GM18858 (cell line): ENCODE results near the gene CFAP161.

Source experiments
- ATAC-seq: cut with Tn5 transposase; IDR thresholded peaks from one replicate; pipeline ENCODE4 v1.9.1; 2021; ENCODE audit not compliant: unreplicated experiment

The CFAP161 gene

DNA sequence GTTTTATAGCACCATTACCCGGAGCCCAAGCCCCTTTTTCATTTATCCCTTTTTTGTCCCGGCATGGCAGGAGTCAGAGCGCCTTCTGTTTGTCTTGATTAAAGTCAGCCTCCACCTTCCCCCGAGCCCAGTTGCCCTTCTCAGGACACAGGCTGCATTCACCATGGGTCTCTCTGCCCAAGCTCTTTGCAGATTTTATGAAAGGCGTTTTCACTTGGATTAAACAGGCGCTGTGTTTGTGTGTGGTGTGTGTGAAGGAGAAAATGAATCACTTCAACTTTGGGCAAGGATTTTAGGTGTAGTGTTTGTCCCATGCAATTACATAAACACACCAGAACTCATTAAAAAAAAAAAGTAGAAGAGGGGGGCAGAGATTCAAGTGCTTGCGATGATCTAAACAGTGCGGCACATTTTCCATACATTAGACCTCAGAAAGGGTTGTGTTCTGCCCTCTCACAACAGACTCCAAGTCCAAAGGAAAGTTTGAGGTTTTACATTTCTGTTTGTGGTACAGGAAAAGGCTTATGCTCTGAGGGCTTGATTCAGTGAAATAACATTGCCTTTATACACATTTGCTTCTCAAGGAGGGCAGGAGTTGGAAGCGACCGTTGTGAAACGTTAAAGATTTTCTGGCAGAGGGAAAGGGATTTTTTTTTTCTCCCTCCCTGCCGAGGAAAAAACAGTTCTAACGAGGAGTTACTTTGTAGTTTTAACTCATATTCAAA, 48.1 kb downstream of the CFAP161 start:
- ATAC-seq = no peak

DNA sequence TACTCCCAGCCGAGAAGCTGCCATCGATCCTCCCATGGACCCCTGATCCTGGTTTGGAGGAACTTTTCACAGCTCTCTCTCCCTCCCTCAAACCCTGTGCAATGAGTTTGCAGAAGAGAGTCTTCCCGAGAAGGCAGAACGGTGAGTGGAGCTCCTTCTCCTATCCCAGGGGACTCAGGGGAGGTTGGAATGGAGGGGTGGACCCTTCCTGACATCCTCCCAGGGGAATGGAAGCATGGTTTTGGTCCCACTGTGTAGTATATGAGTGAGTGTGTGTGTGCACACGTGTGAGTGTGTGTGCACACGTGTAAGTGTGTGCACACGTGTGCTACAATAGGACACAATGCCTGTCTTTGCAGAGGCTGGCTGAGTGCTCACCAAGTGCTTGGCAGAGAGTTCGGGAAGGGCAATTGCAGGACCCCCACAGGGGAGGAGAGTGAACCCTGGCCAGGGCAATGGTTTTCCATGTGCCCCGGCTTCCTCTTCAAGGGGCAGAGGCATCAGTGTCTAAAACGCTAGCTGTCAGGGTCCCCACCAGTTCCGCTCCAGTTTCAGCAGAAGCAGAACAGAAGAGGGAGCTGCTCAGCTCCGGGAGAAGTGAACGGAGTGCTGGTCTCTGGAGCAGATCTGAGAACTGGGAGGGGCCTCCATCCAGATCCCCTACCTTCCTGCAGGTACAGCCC, 48.8 kb downstream of the CFAP161 start:
- no peak for ATAC-seq

GRCh38 chr15:81183439-81183775, 49.3 kb downstream of the CFAP161 start:
- ATAC-seq = no peak

GRCh38 chr15:81184188-81184587, 50.1 kb downstream of the CFAP161 start:
- ATAC-seq = no peak

DNA sequence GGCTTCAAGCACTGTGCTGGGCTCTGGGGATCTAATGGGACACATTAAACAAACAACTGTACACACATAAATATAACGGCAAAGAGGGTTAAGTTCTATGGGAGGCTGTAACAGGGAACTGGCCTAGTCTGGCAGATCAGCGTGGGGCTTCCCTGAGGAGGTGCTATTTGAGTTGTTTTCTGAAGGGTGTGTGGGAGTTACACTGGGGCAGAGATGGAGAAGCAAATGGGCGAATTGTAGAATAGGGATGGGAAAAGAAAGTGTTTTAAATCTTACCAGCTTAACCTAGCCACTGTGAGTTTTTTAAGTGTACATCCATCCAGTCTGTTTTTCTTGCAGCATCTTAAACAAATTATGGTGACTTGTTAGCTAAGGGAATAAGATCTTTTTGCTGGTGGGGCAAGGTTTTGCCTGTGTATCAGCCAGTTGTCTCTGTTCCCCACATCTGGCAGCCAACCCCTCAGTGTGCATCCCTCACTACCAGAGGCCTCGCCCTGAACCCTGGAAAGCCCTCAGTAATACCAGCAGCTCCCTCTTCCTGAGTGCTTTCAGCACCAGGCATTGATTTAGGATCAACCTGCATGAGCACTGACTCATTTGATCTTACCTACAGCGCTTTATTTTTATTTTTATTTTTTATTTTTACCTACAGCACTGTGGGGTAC, 51.7 kb downstream of the CFAP161 start:
- ATAC-seq = no peak

- ATAC-seq = no peak
These were observed 54.3 kb downstream of the CFAP161 start for GRCh38 chr15:81188354-81188753.

GRCh38 chr15:81189583-81190283, 55.7 kb downstream of the CFAP161 start:
- no peak for ATAC-seq

DNA sequence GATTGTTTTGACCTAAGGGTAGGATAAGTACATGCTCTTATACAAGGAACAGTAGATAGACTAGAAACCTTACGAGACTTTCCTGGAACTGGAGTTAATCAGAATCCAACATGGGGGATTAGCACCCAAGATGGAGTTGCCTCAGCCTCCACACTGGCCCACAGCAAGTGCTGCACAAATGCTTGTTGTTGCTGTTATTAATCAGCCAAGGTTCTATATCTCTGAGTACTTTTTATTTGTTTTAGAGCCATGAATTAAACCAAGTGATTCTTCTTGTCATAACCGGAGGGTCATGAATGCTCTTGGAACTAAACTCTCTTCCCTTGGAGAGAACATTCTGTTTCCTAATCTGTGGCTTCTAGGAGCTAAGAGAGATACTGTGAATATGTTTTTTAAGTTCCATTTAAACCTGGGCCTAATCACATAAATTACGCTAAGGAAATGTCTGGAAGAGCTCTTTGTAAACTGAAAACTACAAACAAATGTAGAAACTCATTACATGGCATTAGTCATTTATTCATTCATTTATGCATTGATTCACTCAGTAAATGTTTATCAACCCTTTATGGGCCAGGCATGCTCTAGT, 56.9 kb downstream of the CFAP161 start:
- no peak for ATAC-seq

GRCh38 chr15:81191701-81192100, 57.6 kb downstream of the CFAP161 start:
- ATAC-seq = no peak

DNA sequence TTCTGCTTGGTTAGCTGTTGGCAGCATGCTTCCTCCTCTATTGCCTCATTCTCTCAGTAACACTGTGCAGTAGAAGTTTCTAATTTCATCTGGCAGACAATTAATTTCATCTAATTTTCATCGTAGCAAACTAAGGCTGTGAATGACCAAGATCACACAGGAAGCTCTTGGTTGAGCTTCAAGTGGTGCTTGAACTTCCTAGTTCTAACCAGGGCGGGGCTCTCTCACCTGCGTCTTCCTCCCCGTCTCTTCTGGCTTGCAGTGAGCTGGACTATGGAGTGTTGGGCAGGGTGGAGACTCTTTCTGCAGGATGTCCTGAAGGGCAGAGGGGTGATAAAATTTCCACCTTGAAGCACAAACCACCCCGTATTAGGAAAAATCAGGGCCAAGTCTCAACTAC, 60.7 kb downstream of the CFAP161 start:
- no peak for ATAC-seq

DNA sequence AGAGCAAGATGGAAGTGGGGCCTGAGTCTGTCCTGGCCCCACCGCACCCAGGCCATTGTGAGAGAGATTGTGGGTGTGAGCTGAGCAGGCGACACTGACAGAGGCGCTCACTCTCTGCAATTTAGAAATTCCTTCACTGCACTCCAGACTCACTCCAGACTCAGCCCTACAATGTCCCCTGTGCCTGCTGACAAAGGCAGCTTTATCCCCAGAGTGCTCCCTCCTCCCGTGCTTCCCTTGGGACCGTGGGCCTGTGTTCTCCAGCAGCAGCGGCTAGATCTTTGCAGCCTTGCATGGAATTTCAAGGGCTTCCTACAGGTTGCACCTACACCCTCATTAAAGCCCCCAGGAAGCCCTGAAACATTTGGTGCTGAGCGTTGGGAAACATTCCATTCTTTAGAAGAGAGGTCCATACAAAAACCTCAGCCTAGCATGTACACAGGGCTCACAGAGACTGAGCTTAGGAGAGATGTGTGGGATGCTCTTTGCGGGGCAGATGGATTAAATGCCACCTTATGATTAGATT, 61.3 kb downstream of the CFAP161 start:
- no peak for ATAC-seq

GRCh38 chr15:81196576-81197254, 62.6 kb downstream of the CFAP161 start, which contains the start of gene IL16:
Gene IL16, plus strand, starts transcription at chr15:81196879. Its CDS starts 28,521 bp downstream, at chr15:81225400.
- ATAC-seq = no peak

- ATAC-seq = no peak
These were observed 63.2 kb downstream of the CFAP161 start for GRCh38 chr15:81197255-81197630.

DNA sequence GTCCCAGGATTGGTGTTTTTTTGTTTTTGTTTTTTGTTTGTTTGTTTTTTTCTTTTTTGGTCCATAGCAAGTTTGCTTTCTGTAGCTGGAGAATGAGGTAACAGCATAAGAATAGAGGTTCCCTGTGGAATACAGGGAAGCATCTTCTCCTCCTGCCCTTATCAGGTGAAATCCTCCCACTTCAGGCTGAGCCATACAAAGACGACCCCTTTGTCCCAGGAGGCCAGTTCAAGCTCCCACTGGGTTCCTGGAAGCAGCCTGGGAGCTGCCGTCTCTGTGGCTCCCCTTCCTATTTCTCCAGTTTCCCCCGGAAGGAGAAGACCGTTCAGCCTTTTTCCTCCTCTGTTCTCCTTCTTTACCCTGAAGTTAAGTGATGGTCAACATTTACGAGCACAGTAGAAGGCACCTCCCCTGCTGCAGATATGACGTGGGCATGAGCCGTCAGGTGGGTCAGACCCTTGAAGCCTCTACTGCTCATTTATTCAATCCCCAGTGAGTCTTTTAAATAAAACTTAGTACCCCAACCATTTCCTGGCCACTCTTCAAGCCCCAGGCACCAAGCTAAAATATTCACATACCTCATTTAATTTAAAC, 63.7 kb downstream of the CFAP161 start:
- no peak for ATAC-seq
